22Rv1 (cell line): ENCODE data around the gene CPNE2.

ENCODE experiments used
- ZFX ChIP-seq: fragments of 450-650 bp; IDR thresholded peaks from 2 replicates; pipeline ENCODE4 v1.6.1; 2017; ENCODE audit warnings: antibody characterized with exemption, borderline replicate concordance
- TF ChIP-seq, protein P1 (sequence below): fragments of 450-650 bp; IDR thresholded peaks from 2 replicates; pipeline ENCODE4 v1.5.1; 2017; ENCODE audit warnings: mild to moderate bottlenecking

DNA sequence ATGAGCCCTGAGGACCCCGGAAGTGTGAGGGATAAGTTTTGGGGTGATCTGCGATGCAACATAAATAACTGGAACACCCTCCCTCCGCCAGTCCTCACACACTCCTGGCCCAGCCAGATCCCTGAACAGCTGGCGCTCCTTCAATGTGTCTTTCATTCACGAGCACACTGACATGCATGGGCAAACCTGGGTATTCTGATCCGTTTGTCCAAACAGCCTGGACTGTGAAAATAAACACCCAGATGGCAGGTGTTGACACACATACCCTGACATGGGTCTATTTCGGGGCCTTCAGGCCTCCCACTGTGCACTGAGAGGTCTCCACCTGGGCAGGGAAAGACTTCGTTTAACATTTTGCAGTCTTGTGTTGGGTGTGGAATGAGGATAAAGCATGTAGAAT is 3.0 kb upstream of the CPNE2 start:
- TF ChIP-seq ZFX = no peak
- TF ChIP-seq, protein P1, sequence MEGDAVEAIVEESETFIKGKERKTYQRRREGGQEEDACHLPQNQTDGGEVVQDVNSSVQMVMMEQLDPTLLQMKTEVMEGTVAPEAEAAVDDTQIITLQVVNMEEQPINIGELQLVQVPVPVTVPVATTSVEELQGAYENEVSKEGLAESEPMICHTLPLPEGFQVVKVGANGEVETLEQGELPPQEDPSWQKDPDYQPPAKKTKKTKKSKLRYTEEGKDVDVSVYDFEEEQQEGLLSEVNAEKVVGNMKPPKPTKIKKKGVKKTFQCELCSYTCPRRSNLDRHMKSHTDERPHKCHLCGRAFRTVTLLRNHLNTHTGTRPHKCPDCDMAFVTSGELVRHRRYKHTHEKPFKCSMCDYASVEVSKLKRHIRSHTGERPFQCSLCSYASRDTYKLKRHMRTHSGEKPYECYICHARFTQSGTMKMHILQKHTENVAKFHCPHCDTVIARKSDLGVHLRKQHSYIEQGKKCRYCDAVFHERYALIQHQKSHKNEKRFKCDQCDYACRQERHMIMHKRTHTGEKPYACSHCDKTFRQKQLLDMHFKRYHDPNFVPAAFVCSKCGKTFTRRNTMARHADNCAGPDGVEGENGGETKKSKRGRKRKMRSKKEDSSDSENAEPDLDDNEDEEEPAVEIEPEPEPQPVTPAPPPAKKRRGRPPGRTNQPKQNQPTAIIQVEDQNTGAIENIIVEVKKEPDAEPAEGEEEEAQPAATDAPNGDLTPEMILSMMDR = no peak
